Rectal smooth muscle tissue (tissue), 1 donor: ENCODE measurements around the gene ANKRD22.

ENCODE experiments used
- H3K27ac ChIP-seq: one replicate; pipeline ENCODE4 v1.7.0; 2013; ENCODE audit warnings: low read depth, low read length, inconsistent platforms
- H3K27me3 ChIP-seq: one replicate; pipeline ENCODE4 v1.7.0; 2013; ENCODE audit warnings: low read length; ENCODE audit not compliant: control insufficient read depth, insufficient read depth
- H3K36me3 ChIP-seq: one replicate; pipeline ENCODE4 v1.7.0; 2013; ENCODE audit warnings: low read length; ENCODE audit not compliant: control insufficient read depth, insufficient read depth
- H3K4me1 ChIP-seq: one replicate; pipeline ENCODE4 v1.7.0; 2013; ENCODE audit warnings: low read length; ENCODE audit not compliant: control insufficient read depth, insufficient read depth
- H3K4me3 ChIP-seq: one replicate; pipeline ENCODE4 v1.7.0; 2013; ENCODE audit warnings: low read length
- H3K9ac ChIP-seq: one replicate; pipeline ENCODE4 v1.7.0; 2013; ENCODE audit warnings: low read length

ANKRD22 gene

DNA sequence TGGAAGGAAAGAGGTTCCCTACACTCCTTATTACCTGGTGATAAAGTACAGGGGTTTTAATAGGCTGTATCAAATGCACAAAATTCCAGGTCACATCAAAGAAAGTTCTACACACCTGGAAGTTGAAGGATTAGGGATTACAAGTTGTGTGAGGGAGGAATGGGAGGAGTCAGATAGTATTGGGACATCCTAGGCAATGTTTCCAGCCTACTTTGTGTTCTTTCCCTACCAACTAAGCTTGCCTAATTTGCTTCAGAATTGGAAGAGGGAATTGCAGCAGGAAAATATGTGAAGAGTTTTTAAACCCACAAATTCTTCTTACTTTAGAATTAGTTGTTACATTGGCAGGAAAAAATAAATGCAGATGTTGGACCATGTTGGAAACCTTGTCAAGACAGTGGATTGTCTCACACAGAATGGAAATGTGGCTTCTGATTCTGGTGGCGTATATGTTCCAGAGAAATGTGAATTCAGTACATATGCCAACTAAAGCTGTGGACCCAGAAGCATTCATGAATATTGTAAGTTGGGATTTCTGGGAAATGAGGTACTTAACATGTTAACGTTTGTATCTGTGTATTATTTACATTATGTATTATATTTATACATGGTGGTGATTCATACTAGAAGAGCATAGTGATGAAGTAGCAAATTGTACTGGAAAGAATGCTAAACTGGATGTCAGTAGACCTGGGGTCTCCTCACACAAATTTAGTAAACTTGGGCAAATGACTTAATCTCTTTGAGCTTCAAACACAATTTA is 48.9 kb downstream of the ANKRD22 start, which contains the start of gene LIPM:
Gene LIPM, plus strand, starts transcription at position 208 of the 763 bp plus-strand sequence. Its CDS starts 167 bp downstream, at position 375.
- H3K27ac ChIP-seq, result no peak within 1 kb of the TSS

DNA sequence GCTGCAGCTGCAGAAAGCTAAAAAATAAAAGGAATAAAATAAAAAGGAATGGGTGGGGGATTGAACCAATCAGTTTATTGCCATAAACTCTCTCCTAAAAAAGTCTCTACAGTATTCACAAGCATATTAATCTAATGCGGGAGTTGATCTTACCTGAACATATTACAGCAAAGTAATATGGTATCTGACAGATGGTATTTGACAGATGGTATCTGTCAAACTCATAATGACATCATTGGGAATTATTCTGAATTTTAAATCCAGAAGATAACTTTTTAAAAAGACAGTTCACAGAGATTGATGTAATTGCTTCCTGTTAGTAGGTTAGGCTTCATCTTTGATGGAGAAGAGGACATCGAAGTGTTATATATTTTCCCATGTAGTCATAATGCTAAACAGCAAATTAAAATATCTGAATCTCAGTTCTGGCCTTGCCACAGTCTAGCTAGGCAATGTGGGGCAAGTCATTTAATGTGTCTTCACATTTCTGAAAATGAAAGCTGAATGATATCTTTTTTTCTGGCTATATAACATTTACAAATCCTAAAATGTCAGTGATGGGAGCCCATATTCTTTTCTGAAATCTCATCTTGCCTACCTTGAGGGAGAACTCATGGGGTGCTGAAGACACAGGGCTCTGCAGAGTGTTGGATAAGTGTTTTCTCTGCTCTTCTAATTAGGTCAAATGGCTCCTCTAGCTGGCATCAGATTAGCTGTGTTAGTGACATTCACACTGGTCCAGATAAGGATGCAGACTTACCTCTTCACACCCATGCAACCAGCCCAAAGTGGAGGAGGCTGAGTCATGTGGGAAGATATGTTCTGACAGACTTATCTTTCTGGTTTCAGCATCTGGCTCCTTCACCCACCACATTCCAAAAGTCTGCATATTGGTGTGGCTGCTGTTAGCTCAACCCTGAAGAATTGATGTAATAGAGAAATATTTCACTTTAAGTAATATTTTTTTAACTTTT is 51.2 kb downstream of the ANKRD22 start:
- H3K4me3 ChIP-seq, result no peak overlapping the region
- no peaks in the 10 kb centered on the region for H3K36me3 ChIP-seq
- no peak overlapping the region for H3K27ac ChIP-seq
- H3K27me3 ChIP-seq, result no peaks in the 10 kb centered on the region
- no peak overlapping the region for H3K9ac ChIP-seq
- H3K4me1 ChIP-seq, result no peaks in the 10 kb centered on the region

More for the DNA sequence above, 48.9 kb downstream of the ANKRD22 start, which contains the start of gene LIPM:
- Histone ChIP-seq H3K27me3 (no peaks in the 10 kb centered on the region), H3K4me3 (no peak within 1 kb of the TSS), H3K36me3 (no peaks in the 10 kb centered on the region), H3K9ac (no peak within 1 kb of the TSS), H3K4me1 (no peaks in the 10 kb centered on the region)

- no peaks in the 10 kb centered on the region for H3K36me3 ChIP-seq
These were observed 56.9 kb downstream of the ANKRD22 start for GRCh38 chr10:88794731-88795130.

GRCh38 chr10:88793712-88794299 is 57.8 kb downstream of the ANKRD22 start:
- no peaks in the 10 kb centered on the region for H3K4me1 ChIP-seq
- H3K27me3 ChIP-seq, result no peaks in the 10 kb centered on the region
- no peak overlapping the region for H3K4me3 ChIP-seq
- no peaks in the 10 kb centered on the region for H3K36me3 ChIP-seq
- no peak overlapping the region for H3K9ac ChIP-seq
- no peak overlapping the region for H3K27ac ChIP-seq

More at GRCh38 chr10:88794731-88795130, 56.9 kb downstream of the ANKRD22 start:
- no peak overlapping the region for H3K9ac ChIP-seq
- H3K27ac ChIP-seq, result no peak overlapping the region
- H3K27me3 ChIP-seq, result no peaks in the 10 kb centered on the region
- no peaks in the 10 kb centered on the region for H3K4me1 ChIP-seq
- no peak overlapping the region for H3K4me3 ChIP-seq

DNA sequence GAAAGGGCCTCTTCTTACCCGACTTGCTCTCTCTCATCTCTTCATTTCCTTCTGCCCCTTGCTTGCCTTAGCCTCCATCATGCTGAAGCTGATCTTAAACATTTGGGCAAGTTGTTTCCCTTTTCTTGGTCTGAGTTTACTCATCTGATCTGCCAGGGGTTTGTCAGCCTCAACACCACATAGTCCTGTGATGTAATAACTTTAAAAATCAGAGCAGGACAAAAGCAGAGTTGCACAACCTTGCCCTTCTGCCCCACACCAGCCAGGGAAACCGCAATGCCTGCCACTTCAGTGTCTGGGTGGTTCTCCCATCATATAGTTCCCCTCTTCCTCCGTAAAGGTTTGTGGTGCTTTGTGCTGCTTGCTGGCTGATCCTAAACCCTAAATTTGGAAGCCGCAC is 59.0 kb downstream of the ANKRD22 start:
- Histone ChIP-seq H3K27ac (no peak overlapping the region), H3K27me3 (no peaks in the 10 kb centered on the region), H3K4me3 (no peak overlapping the region), H3K9ac (no peak overlapping the region), H3K4me1 (no peaks in the 10 kb centered on the region), H3K36me3 (no peaks in the 10 kb centered on the region)

GRCh38 chr10:88791924-88792323 is 59.7 kb downstream of the ANKRD22 start:
- Histone ChIP-seq H3K9ac (no peak overlapping the region), H3K27me3 (no peaks in the 10 kb centered on the region), H3K4me3 (no peak overlapping the region), H3K27ac (no peak overlapping the region), H3K36me3 (no peaks in the 10 kb centered on the region), H3K4me1 (no peaks in the 10 kb centered on the region)

DNA sequence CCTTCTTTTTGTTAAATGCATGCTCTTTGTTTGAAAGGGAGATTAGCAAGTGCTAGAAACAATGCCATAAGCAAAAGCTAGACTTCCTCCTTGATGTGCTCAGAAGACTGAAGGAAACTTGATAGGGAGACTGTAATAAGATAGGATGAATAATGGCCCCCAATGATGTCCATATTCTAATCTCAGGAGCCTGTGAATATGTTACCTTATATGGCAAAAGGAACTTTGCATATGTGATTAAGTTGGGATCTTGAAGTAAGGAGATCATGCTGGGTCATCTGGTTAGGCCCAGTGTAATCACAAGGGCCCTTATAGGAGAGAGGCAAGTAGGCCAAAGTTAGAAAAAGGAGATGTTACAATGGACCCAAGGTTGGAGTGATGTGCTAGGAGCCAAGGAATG is 62.7 kb downstream of the ANKRD22 start:
- Histone ChIP-seq H3K27me3 (no peaks in the 10 kb centered on the region), H3K4me1 (no peaks in the 10 kb centered on the region), H3K36me3 (no peaks in the 10 kb centered on the region), H3K9ac (no peak overlapping the region), H3K27ac (no peak overlapping the region), H3K4me3 (no peak overlapping the region)

- H3K4me3 ChIP-seq, result no peak overlapping the region
- no peak overlapping the region for H3K9ac ChIP-seq
- H3K27ac ChIP-seq, result no peak overlapping the region
- no peaks in the 10 kb centered on the region for H3K36me3 ChIP-seq
- H3K27me3 ChIP-seq, result no peaks in the 10 kb centered on the region
- H3K4me1 ChIP-seq, result no peaks in the 10 kb centered on the region
These were observed 64.2 kb downstream of the ANKRD22 start for GRCh38 chr10:88787463-88787862.

DNA sequence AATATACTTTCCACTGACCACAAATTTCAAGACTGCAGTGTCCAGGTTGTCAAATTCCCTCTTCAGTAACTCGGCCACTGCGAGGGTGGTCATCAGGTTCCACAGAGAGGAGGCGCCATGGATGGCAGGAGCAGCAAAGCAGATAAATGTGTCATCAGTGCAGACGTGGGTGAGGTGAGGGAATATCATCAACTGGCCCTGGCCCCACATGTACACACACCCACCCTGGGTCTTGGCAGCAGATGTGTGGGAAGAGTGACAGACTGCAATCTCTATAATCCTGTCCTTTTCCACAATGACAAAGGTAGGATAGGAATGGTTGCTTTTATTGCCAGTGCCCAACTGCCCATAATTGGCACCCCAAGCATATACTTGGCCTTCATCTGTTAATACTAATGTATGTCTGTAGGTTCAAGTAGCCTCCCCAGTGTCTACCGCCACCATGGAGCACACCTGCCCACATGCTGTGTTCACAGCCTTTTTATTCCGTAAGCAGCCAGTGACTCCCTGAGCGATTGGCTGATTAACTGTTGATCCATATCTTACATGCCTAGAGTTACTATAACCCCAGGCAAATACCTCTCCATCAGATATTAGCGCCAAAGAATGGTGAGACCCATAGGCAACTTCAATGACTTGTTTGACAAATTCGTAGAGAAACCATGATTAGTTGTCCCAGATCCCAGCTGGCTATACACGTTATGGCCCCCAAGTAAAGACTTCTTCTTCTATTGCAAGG is 65.4 kb downstream of the ANKRD22 start:
- Histone ChIP-seq H3K4me3 (no peak overlapping the region), H3K4me1 (no peaks in the 10 kb centered on the region), H3K27me3 (no peaks in the 10 kb centered on the region), H3K9ac (no peak overlapping the region), H3K27ac (no peak overlapping the region), H3K36me3 (no peaks in the 10 kb centered on the region)

DNA sequence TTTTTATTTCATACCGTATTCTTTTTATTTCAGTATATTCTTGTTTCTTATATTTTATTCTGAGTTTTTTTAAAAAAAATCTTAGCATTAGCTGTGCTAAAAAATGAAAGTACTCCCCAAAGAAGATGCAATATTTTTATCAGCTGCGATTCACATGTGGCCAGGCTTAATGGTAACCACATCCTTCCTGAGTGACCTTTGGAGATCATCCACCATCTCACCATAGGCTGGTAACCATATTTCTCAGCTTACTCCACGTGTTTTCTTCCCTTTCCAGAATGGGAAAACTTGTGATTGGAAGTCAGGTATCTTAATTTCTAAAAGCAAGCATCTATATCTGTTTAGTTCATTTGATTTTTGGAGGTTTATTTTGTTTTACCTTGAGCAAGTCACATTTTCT is 67.9 kb downstream of the ANKRD22 start:
- H3K4me1 ChIP-seq, result no peaks in the 10 kb centered on the region
- H3K27me3 ChIP-seq, result no peaks in the 10 kb centered on the region
- H3K4me3 ChIP-seq, result no peak overlapping the region
- no peak overlapping the region for H3K9ac ChIP-seq
- H3K36me3 ChIP-seq, result no peaks in the 10 kb centered on the region
- no peak overlapping the region for H3K27ac ChIP-seq

- Histone ChIP-seq H3K27me3 (no peaks in the 10 kb centered on the region), H3K27ac (no peak overlapping the region), H3K9ac (no peak overlapping the region), H3K36me3 (no peaks in the 10 kb centered on the region), H3K4me1 (no peaks in the 10 kb centered on the region), H3K4me3 (no peak overlapping the region)
These were observed 69.4 kb downstream of the ANKRD22 start for GRCh38 chr10:88782222-88782621.

GRCh38 chr10:88781206-88781605 is 70.4 kb downstream of the ANKRD22 start:
- no peak overlapping the region for H3K27ac ChIP-seq
- H3K4me1 ChIP-seq, result no peaks in the 10 kb centered on the region

More at GRCh38 chr10:88781206-88781605, 70.4 kb downstream of the ANKRD22 start:
- H3K4me3 ChIP-seq, result no peak overlapping the region
- no peaks in the 10 kb centered on the region for H3K27me3 ChIP-seq
- no peak overlapping the region for H3K9ac ChIP-seq
- no peaks in the 10 kb centered on the region for H3K36me3 ChIP-seq
